Gastrocnemius medialis (tissue), 4 donors: ENCODE results near the gene ITGA11. TPM values are rescaled to one million over a fixed set of nuclear protein-coding genes. Genes with fewer than 3 reads are reported as not detected.

Source experiments
- ATAC-seq, 2 donors: fragments of 150-250 bp; one replicate each; pipeline ENCODE4 v1.9.1; 2016
- DNase-seq, 2 donors: peaks; one replicate each; pipeline ENCODE4 v3.0.0-alpha.2; 2019
- H3K27ac ChIP-seq, 4 donors: fragments of 200-600 bp; sonication (generic); 1 replicate in 1 of 4; 2 replicates in 3 of 4; pipeline ENCODE4 v1.5.1; 2016 to 2018; ENCODE audit warnings: mild to moderate bottlenecking in 2 of 4, moderate library complexity in 1 of 4
- H3K27me3 ChIP-seq, 3 donors: fragments of 200-600 bp; sonication (generic) in 2 of 3; 1 replicate in 1 of 3; 2 replicates in 2 of 3; pipeline versions ENCODE4 v1.5.1 to v1.6.0; 2016 to 2019; ENCODE audit warnings: mild to moderate bottlenecking in 1 of 3, moderate library complexity in 1 of 3
- H3K36me3 ChIP-seq, 2 donors: fragments of 200-600 bp; sonication (generic) in 1 of 2; one replicate each; pipeline ENCODE4 v1.5.1; 2017 to 2018
- H3K4me1 ChIP-seq, 2 donors: fragments of 200-600 bp; sonication (generic) in 1 of 2; one replicate each; pipeline ENCODE4 v1.5.1; 2016 to 2017; ENCODE audit warnings: mild to moderate bottlenecking in 2 of 2
- H3K4me3 ChIP-seq, 4 donors: fragments of 200-600 bp; sonication (generic) in 3 of 4; 1 replicate in 1 of 4; 2 replicates in 3 of 4; pipeline ENCODE4 v1.5.1; 2016 to 2019; ENCODE audit warnings: mild to moderate bottlenecking in 2 of 4
- H3K9me3 ChIP-seq, 3 donors: fragments of 200-600 bp; sonication (generic) in 2 of 3; 1 replicate in 1 of 3; 2 replicates in 2 of 3; pipeline ENCODE4 v1.5.1; 2016 to 2019
- CTCF ChIP-seq, 5 experiments: fragments of 450-650 bp in 3 of 5; fragments of 200-600 bp in 2 of 5; sonication (generic) in 2 of 5; IDR thresholded peaks in 4 of 5; conservative IDR thresholded peaks in 1 of 5; 1 replicate in 4 of 5; 2 replicates in 1 of 5; pipeline ENCODE4 v1.5.1; 2016 to 2019; ENCODE audit warnings: antibody characterized with exemption in 5 of 5, mild to moderate bottlenecking in 3 of 5, moderate library complexity in 3 of 5
- POLR2A ChIP-seq, 2 donors: fragments of 450-650 bp; IDR thresholded peaks; one replicate each; pipeline ENCODE4 v1.6.1; 2017; ENCODE audit warnings: antibody characterized with exemption in 2 of 2, mild to moderate bottlenecking in 2 of 2, moderate library complexity in 2 of 2
- in situ Hi-C, 4 donors: fragments of 200-750 bp; cut with MboI; loops; one replicate each; pipeline versions ENCODE4 v1.15.0 to v1.8.0; 2017; ENCODE audit warnings: low sequenced_read_pairs in 4 of 4
- intact Hi-C: fragments of 100-400 bp; cut with DNase I; formaldehyde crosslinking; loops from one replicate; pipeline ENCODE4 v1.15.1; 2023; ENCODE audit warnings: low total_unique reads
- total RNA-seq, 4 donors: library from RNA; depleted of rRNA; stranded (reverse); fragments of >200 nt; gene quantifications; one replicate each; pipeline versions ENCODE4 v1.1.0 to v1.2.3, GENCODE V29; 2016

The ITGA11 gene
- total RNA-seq, 4 donors from 2014 or later = 1.5 to 12.0 (median 2.5) TPM

DNA sequence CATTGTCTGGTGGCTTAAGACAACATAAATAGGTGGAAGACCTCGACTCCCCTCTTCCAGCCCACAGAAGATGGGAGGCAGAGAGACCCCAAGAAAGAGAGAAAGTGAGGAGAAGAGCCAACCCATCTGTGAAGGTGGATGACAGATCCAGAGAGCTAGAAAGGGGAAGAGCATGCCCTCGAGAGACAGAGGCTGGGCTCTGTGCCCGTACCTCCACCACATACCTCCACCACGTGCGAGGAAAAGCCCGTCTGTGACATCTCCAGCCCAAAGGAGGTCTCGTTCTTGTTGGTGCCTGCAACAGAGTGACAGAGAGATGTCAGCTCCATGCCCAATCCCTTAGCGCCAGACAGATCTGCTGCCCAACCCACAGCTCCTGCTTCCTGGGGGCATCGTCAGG is 83.4 kb downstream of the ITGA11 start:
- intact Hi-C loops = no loop called here
- Histone ChIP-seq H3K9me3 (no peaks in the 10 kb centered on the region), H3K4me3 (no peak overlapping the region), H3K27me3 (no peaks in the 10 kb centered on the region), H3K36me3 (no peaks in the 10 kb centered on the region), H3K27ac (peak overlapping the region in 2 of 4 donors; percentile 11 to 38), H3K4me1 (peaks cover 10 to 11% of the 10 kb centered on the region in 2 donors)
- no peak for ATAC-seq
- DNase-seq = no peak
- no peak for TF ChIP-seq POLR2A (IDR thresholded peaks at IDR 0.05)
- no peak for TF ChIP-seq CTCF (IDR thresholded peaks at IDR 0.05 in 4 of 5, conservative IDR thresholded peaks at IDR 0.05 in 1 of 5)
- in situ Hi-C loops = no loop called here

DNA sequence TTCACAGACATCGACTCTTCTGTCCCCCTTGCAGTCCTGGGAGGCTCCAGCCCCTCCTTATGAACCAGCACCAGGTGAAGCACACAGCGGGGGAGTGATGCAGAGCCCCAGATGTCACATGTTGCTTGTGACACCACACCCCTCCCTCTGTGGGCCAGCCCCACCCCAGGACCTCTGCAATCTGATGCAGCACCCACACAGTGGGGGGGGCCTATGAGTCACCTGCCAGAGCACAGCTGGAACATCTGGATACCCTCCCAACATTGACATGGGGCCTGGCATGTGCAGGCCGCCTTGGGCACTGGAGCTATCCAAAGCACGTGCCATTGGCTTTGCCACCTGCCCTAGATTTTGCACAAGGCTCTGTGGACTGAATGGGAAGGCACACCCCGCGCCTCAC is 83.9 kb downstream of the ITGA11 start:
- DNase-seq (no peak), ATAC-seq (no peak)
- intact Hi-C loops (no loop called here), in situ Hi-C loops (no loop called here)
- Histone ChIP-seq H3K9me3 (no peaks in the 10 kb centered on the region), H3K27ac (no peak overlapping the region), H3K4me3 (no peak overlapping the region), H3K36me3 (no peaks in the 10 kb centered on the region), H3K27me3 (no peaks in the 10 kb centered on the region), H3K4me1 (peaks cover 10 to 16% of the 10 kb centered on the region in 2 donors)
- TF ChIP-seq CTCF (IDR thresholded peaks at IDR 0.05 in 4 of 5, conservative IDR thresholded peaks at IDR 0.05 in 1 of 5) (no peak), POLR2A (IDR thresholded peaks at IDR 0.05) (no peak)

- DNase-seq = no peak
These were observed 84.6 kb downstream of the ITGA11 start for GRCh38 chr15:68347392-68347791.

GRCh38 chr15:68346979-68347378 is 85.0 kb downstream of the ITGA11 start:
- no peak for ATAC-seq
- intact Hi-C loops = no loop called here
- no peak overlapping the region for H3K27ac ChIP-seq
- H3K27me3 ChIP-seq = no peaks in the 10 kb centered on the region
- H3K9me3 ChIP-seq = no peaks in the 10 kb centered on the region
- no peaks in the 10 kb centered on the region for H3K36me3 ChIP-seq
- H3K4me1 ChIP-seq = peaks cover 12 to 18% of the 10 kb centered on the region in 2 donors
- TF ChIP-seq POLR2A (IDR thresholded peaks at IDR 0.05) (no peak), CTCF (IDR thresholded peaks at IDR 0.05 in 4 of 5, conservative IDR thresholded peaks at IDR 0.05 in 1 of 5) (no peak)
- in situ Hi-C loops = no loop called here
- H3K4me3 ChIP-seq = no peak overlapping the region
- no peak for DNase-seq

More at GRCh38 chr15:68347392-68347791, 84.6 kb downstream of the ITGA11 start:
- H3K27me3 ChIP-seq = no peaks in the 10 kb centered on the region
- peaks cover 12 to 18% of the 10 kb centered on the region in 2 donors for H3K4me1 ChIP-seq
- no peak for ATAC-seq
- no peaks in the 10 kb centered on the region for H3K36me3 ChIP-seq
- in situ Hi-C loops (no loop called here), intact Hi-C loops (no loop called here)
- no peaks in the 10 kb centered on the region for H3K9me3 ChIP-seq
- no peak overlapping the region for H3K27ac ChIP-seq
- no peak overlapping the region for H3K4me3 ChIP-seq
- TF ChIP-seq CTCF (IDR thresholded peaks at IDR 0.05 in 4 of 5, conservative IDR thresholded peaks at IDR 0.05 in 1 of 5) (no peak), POLR2A (IDR thresholded peaks at IDR 0.05) (no peak)

- Histone ChIP-seq H3K27ac (no peak overlapping the region), H3K36me3 (no peaks in the 10 kb centered on the region), H3K9me3 (no peaks in the 10 kb centered on the region), H3K4me3 (no peak overlapping the region), H3K27me3 (no peaks in the 10 kb centered on the region), H3K4me1 (peaks cover 27 to 31% of the 10 kb centered on the region in 2 donors)
- in situ Hi-C loops (no loop called here), intact Hi-C loops (no loop called here)
- TF ChIP-seq CTCF (IDR thresholded peaks at IDR 0.05 in 4 of 5, conservative IDR thresholded peaks at IDR 0.05 in 1 of 5) (no peak), POLR2A (IDR thresholded peaks at IDR 0.05) (no peak)
- ATAC-seq (no peak), DNase-seq (no peak)
These were observed 86.5 kb downstream of the ITGA11 start for GRCh38 chr15:68345481-68345880.
